ENCODE measurements around the gene MCF2L. TPM values are rescaled to one million over a fixed set of nuclear protein-coding genes. Genes with fewer than 3 reads are reported as not detected.

Gene MCF2L
- total RNA-seq, 1 donor from 2014 or later: 6.7 TPM

DNA sequence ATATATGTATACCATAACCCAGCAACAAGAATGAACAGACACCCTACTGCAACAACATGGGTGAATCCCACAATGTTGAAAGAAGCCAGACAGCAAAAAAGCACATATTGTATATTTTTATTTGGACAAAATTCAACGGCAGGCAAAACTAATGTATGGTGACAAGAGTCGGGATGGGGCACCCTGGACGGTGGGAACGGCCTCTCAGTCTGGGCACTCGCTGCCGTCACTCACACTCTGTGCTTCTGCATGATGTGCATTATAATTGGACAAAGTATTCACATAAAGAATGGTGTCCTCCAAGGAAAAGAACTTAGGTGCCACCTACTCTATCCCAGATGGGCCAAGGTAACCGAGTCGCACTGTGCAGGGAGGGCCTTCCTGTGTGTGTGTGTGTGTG lies 71.0 kb downstream of the MCF2L start:
- Mint-ChIP-seq H3K9me3 (ENCODE audit: low read depth) (peaks cover 2% of the 10 kb centered on the region), H3K4me1 (ENCODE audit: low read depth) (peaks cover 2% of the 10 kb centered on the region), H3K4me3 (ENCODE audit: unreplicated experiment) (no peak overlapping the region), H3K27ac (ENCODE audit: unreplicated experiment) (no peak overlapping the region), H3K27me3 (ENCODE audit: low read depth) (peaks cover 12% of the 10 kb centered on the region), H3K36me3 (ENCODE audit: low read depth) (peaks cover 3% of the 10 kb centered on the region)
- no peak for DNase-seq (ENCODE audit: low spot score)
- no peak for TF ChIP-seq CTCF (IDR thresholded peaks at IDR 0.05)

DNA sequence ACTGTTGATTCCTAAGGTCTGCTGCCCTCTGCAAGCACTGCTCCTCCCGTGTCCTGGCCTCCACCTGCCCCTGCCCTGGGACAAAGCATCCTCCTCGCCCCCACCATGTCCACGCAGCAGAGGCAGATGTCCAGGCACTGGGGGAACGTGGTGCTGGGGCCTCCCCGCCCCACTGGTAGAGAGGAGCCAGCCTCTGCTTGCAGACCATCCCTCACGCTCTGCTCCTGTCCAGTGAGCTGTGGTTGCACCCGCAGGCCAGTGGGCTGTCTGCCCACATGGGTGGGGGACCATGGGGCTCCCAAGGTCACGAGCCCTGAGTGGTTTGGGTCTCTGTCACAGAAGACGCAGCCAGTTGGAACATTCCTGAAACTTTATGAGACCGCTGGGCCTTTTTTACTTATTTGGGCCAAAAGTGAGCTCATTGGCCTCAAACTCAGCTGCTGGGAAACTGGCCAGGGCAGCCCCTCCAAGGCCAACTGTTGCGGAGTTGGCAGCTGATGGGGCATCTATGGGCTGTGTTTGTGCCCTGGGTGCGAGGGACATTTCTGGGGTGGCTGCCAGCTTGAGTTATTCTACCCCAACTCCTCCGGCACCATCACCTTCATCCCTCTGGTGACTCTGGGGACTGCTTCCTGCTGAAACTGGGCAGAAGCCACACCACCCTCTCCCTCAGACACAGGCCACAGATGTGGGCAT lies 71.7 kb downstream of the MCF2L start:
- Mint-ChIP-seq H3K36me3 (ENCODE audit: low read depth) (peaks cover 3% of the 10 kb centered on the region), H3K27ac (ENCODE audit: unreplicated experiment) (no peak overlapping the region), H3K4me1 (ENCODE audit: low read depth) (no peaks in the 10 kb centered on the region), H3K27me3 (ENCODE audit: low read depth) (peaks cover 12% of the 10 kb centered on the region), H3K9me3 (ENCODE audit: low read depth) (peaks cover 2% of the 10 kb centered on the region), H3K4me3 (ENCODE audit: unreplicated experiment) (no peak overlapping the region)
- DNase-seq (ENCODE audit: low spot score): no peak
- TF ChIP-seq CTCF (IDR thresholded peaks at IDR 0.05): no peak

DNA sequence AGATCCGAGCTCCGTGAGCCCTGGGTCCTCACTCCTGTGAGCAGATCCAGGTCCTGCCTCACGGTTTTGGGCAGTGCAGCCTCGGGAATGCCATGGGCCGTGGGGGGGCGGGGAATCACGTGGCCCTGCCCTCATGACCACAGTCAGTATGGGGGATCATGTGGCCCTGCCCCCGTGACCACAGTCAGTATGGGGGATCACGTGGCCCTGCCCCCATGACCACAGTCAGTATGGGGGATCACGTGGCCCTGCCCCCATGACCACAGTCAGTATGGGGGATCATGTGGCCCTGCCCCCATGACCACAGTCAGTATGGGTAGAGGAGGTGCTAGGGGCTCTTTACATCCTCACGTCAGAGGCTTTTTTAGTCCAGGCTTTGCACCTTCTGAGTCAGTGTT lies 72.3 kb downstream of the MCF2L start:
- Mint-ChIP-seq H3K9me3 (ENCODE audit: low read depth) (peaks cover 2% of the 10 kb centered on the region), H3K27me3 (ENCODE audit: low read depth) (peaks cover 12% of the 10 kb centered on the region), H3K27ac (ENCODE audit: unreplicated experiment) (no peak overlapping the region), H3K4me3 (ENCODE audit: unreplicated experiment) (no peak overlapping the region), H3K36me3 (ENCODE audit: low read depth) (peaks cover 3% of the 10 kb centered on the region), H3K4me1 (ENCODE audit: low read depth) (no peaks in the 10 kb centered on the region)
- TF ChIP-seq CTCF (IDR thresholded peaks at IDR 0.05): no peak
- DNase-seq (ENCODE audit: low spot score): no peak

DNA sequence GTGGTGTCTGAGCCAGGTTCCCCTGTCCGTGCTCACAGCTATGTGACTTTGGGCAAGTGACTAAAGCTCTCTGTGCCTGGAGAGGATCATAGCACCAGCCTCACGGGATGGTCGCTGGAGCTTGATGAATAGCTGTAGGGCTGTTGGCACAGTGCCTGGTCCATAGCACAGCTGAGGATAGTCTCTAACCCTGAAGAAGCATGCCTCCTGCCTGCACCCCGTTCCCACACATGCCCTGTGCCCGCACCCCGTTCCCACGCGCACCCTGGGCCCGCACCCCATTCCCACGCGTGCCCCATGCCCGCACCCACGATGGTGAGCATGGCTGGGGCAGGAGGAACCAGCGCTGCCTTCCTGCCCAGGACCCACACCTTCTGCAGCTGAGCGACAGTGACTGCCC lies 72.9 kb downstream of the MCF2L start:
- H3K4me3 Mint-ChIP-seq (ENCODE audit: unreplicated experiment): no peak overlapping the region
- H3K4me1 Mint-ChIP-seq (ENCODE audit: low read depth): no peaks in the 10 kb centered on the region
- no peak for TF ChIP-seq CTCF (IDR thresholded peaks at IDR 0.05)
- no peak overlapping the region for H3K27ac Mint-ChIP-seq (ENCODE audit: unreplicated experiment)
- peaks cover 12% of the 10 kb centered on the region for H3K27me3 Mint-ChIP-seq (ENCODE audit: low read depth)
- H3K9me3 Mint-ChIP-seq (ENCODE audit: low read depth): peaks cover 2% of the 10 kb centered on the region
- H3K36me3 Mint-ChIP-seq (ENCODE audit: low read depth): peaks cover 4% of the 10 kb centered on the region
- DNase-seq (ENCODE audit: low spot score): no peak

DNA sequence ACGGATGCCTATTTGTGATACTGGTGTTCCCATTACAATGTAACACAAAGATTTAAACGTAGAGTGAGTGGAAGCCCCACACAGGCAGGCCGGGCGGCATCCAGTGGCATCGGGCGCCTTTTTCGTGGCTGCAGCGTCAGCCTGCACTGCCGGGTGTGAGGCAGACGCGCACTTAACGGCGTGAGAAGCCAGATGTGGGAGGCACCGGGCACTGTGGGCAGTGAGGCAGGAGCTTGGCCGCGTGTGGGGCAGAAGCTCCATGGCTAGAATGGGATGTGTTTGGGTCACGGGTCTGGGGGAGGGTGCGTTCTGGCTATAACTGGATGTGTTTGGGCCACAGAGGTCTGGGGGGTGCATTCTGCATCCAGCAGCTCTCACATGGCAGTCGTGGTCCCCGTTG lies 73.4 kb downstream of the MCF2L start:
- no peak for DNase-seq (ENCODE audit: low spot score)
- Mint-ChIP-seq H3K4me3 (ENCODE audit: unreplicated experiment) (no peak overlapping the region), H3K27me3 (ENCODE audit: low read depth) (peaks cover 12% of the 10 kb centered on the region), H3K9me3 (ENCODE audit: low read depth) (peaks cover 2% of the 10 kb centered on the region), H3K27ac (ENCODE audit: unreplicated experiment) (no peak overlapping the region), H3K4me1 (ENCODE audit: low read depth) (no peaks in the 10 kb centered on the region), H3K36me3 (ENCODE audit: low read depth) (peaks cover 4% of the 10 kb centered on the region)
- TF ChIP-seq CTCF (IDR thresholded peaks at IDR 0.05): no peak

Data from chondrocyte (in vitro differentiated cells).